GM13976 (cell line): ENCODE results near the gene CNNM1.

Source experiments
- DNase-seq: peaks from one replicate; pipeline ENCODE4 v3.0.0; 2012; ENCODE audit warnings: low spot score
- CTCF ChIP-seq: IDR thresholded peaks from 2 replicates; pipeline ENCODE4 v1.5.1; 2012; ENCODE audit warnings: borderline replicate concordance, mild to moderate bottlenecking; ENCODE audit not compliant: insufficient read depth; ENCODE audit errors: extremely low read depth, missing control alignments, control extremely low read depth
- in situ Hi-C: fragments of 300-500 bp; cut with MboI; formaldehyde crosslinking; loops from one replicate; pipeline ENCODE4 v1.12.0; 2022; ENCODE audit warnings: low sequenced_read_pairs, mixed read lengths, inconsistent platforms; ENCODE audit not compliant: unreplicated experiment

Gene CNNM1

GRCh38 chr10:99410146-99410545 lies 81.0 kb downstream of the CNNM1 start:
- in situ Hi-C loops: no loop called here
- DNase-seq: no peak
- TF ChIP-seq CTCF: no peak

GRCh38 chr10:99410876-99411275 lies 81.7 kb downstream of the CNNM1 start:
- in situ Hi-C loops: no loop called here
- no peak for DNase-seq
- no peak for TF ChIP-seq CTCF

- in situ Hi-C loops: no loop called here
- no peak for TF ChIP-seq CTCF
- DNase-seq: no peak
Observed at GRCh38 chr10:99411546-99411945, 82.4 kb downstream of the CNNM1 start.

- in situ Hi-C loops: no loop called here
Observed at GRCh38 chr10:99412099-99412498, 82.9 kb downstream of the CNNM1 start.

DNA sequence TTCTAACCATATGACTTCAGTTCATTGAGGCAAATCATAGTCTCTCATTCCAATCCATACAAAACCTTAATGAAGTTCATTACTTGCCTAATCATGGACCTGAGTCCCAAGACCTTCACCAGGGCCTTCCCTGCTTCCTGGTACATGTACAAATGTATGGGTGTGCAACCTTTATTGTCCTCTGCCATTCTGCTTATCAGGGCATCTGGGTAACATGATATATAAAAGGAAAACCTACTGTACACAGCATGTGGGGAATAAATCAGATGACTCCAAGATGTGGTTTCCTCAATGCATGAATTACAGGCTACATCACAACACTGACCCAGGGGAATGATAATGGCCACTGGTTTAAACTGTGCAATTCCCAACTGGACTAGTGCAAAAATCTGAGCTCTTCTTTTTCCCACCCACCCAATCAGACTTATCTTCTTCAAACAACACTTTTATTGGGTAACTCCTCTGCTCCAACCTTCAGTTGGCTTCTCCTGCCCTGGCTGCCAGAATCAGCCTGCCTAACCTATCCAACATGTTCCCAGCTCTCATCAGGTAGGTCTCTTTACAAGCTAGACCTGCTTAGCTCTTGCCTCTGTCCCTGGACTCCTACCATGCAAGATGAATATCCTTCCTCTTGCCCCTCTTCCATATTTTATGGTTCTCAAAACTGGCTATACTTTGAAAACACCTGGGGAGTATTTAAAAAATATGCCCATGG lies 89.9 kb downstream of the CNNM1 start:
- no peak for DNase-seq
- in situ Hi-C loops: no loop called here
- TF ChIP-seq CTCF: no peak

More at GRCh38 chr10:99412099-99412498, 82.9 kb downstream of the CNNM1 start:
- DNase-seq: no peak
- TF ChIP-seq CTCF: no peak

DNA sequence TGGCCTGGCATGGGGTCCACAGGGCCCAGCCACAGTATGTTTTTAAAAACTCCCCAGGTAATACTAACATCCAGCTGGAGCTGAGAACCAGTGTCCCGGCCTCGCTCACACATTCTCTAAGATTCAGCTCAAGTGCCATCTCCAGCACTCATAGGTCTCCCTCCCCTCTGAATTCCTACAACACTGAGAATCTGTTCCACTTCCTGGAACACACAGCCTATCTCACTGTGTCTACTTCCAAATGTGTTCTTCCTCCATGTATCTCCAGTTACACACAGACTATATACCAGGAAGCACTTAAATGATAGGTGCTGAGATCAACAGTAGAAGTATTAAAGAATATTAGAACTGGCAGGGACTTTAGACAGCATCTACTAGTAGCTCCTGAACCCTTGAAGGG lies 90.5 kb downstream of the CNNM1 start:
- in situ Hi-C loops: no loop called here
- no peak for TF ChIP-seq CTCF
- DNase-seq: no peak
